Mucosa of descending colon (tissue), 3 donors: ENCODE results near the gene KMT2B. TPM values are rescaled to one million over a fixed set of nuclear protein-coding genes. Genes with fewer than 3 reads are reported as not detected.

Source experiments
- ATAC-seq: fragments of 200-7000 bp; cut with Tn5 transposase; one replicate; pipeline ENCODE4 v1.9.1; 2020; ENCODE audit warnings: mild to moderate bottlenecking, moderate library complexity
- DNase-seq, 3 donors: peaks; one replicate each; pipeline ENCODE4 v3.0.0-alpha.2; 2020
- H3K36me3 ChIP-seq: fragments of 200-600 bp; one replicate; pipeline ENCODE4 v1.8.0; 2021; ENCODE audit warnings: low read depth, mild to moderate bottlenecking
- H3K4me1 ChIP-seq: fragments of 200-600 bp; one replicate; pipeline ENCODE4 v1.8.0; 2021; ENCODE audit warnings: low read depth, mild to moderate bottlenecking
- H3K4me3 ChIP-seq: fragments of 200-600 bp; one replicate; pipeline ENCODE4 v1.8.0; 2021; ENCODE audit warnings: mild to moderate bottlenecking
- H3K9me3 ChIP-seq: fragments of 200-600 bp; one replicate; pipeline ENCODE4 v1.8.0; 2021; ENCODE audit warnings: mild to moderate bottlenecking
- intact Hi-C, 2 donors: fragments of 100-400 bp; cut with DNase I in 1 of 2; cut with micrococcal nuclease in 1 of 2; formaldehyde crosslinking; loops; one replicate each; pipeline versions ENCODE4 v1.11.0 to v1.11.1; 2022; cut with DNase I, micrococcal nuclease
- total RNA-seq, 3 donors: library from RNA; stranded (reverse); fragmentation: NEBNext Ultra II Directional in 2 of 3; extraction: Animal tissue kit (Norgen Biotek cat#: 25700) in 2 of 3; gene quantifications; one replicate each; pipeline versions ENCODE4 v1.2.1 to v1.2.4, GENCODE V29; 2021 to 2023
- TF ChIP-seq, protein P1 (sequence below): fragments of 200-600 bp; IDR thresholded peaks from one replicate; pipeline ENCODE4 v1.8.0; 2022; ENCODE audit warnings: antibody characterized with exemption, mild to moderate bottlenecking
- donor health status: DM: no; HTN: no; CAD: no; lungs with moderate emphysema.
- donor health status: DM: no; HTN: no; CAD: no.
- donor health status: DM: no; HTN: yes; CAD: no.

KMT2B gene
- total RNA-seq, 3 donors from 2014 or later = 35.9 to 49.2 (median 37.5) TPM

DNA sequence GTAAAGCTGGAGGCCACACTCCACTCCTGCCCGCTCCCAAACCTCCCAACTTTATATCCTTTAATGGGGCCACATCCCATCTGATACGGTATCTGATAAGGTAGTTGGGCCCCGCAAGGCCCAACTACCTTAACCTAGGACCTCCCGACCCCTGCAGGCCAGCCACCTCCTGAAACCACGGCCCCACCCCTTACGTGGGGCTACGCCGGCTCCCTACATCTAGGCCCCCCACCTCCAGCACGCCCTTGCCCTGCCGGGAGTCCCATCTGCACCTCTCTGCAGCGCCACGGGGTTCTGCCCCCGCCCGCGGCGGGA lies 22.3 kb downstream of the KMT2B start:
- H3K9me3 ChIP-seq = no peaks in the 10 kb centered on the region
- H3K4me1 ChIP-seq = peaks cover 15% of the 10 kb centered on the region
- peak overlapping the region; percentile 12 for H3K4me3 ChIP-seq
- TF ChIP-seq, protein P1, sequence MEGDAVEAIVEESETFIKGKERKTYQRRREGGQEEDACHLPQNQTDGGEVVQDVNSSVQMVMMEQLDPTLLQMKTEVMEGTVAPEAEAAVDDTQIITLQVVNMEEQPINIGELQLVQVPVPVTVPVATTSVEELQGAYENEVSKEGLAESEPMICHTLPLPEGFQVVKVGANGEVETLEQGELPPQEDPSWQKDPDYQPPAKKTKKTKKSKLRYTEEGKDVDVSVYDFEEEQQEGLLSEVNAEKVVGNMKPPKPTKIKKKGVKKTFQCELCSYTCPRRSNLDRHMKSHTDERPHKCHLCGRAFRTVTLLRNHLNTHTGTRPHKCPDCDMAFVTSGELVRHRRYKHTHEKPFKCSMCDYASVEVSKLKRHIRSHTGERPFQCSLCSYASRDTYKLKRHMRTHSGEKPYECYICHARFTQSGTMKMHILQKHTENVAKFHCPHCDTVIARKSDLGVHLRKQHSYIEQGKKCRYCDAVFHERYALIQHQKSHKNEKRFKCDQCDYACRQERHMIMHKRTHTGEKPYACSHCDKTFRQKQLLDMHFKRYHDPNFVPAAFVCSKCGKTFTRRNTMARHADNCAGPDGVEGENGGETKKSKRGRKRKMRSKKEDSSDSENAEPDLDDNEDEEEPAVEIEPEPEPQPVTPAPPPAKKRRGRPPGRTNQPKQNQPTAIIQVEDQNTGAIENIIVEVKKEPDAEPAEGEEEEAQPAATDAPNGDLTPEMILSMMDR = no peak
- DNase-seq = no peak
- peaks cover 4% of the 10 kb centered on the region for H3K36me3 ChIP-seq
- no peak for ATAC-seq
- intact Hi-C loops = no loop called here

DNA sequence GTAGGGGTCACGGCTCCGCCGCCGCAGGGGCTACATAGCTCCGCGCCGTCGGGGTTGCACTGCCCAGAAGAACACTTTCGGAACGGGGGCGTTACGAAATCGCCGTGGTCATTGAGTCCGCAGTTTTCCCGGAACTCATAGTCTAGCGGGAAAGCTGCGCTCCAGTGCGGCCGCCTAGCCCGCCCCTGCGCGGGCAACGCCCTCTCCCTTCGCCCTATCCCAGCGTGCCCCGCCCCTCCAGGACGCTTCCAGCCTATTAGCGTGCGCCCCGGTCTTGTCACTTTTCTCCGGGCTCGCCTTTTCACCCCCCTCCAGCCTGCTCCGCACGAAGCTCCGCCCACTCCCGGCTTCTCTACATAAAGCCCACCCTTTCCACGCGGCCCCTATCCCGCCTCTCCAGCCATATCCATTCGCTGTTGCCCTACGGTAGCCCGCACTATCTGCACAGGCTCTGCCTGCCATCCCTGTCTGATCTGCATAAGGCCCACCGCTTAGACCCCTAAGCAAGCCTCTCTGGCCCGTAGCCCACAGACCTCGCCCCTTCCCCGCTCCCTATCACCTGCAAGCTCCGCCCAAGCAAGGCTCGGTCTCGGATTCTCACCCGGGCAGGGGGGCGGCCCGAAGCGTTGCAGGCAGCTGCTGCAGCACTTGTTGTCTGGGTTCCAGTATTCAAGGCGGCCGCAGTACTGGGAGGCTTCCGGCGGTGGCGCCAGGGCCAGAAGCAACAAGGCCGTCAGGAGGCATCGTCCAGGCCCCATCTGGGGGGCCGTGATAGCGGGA lies 22.8 kb downstream of the KMT2B start:
- intact Hi-C loops = no loop called here
- DNase-seq (peak; percentile 98 to 99 (median 98)), ATAC-seq (peak; percentile 81)
- H3K4me3 ChIP-seq = peak overlapping the region; percentile 25
- peaks cover 15% of the 10 kb centered on the region for H3K4me1 ChIP-seq
- H3K9me3 ChIP-seq = no peaks in the 10 kb centered on the region
- peaks cover 4% of the 10 kb centered on the region for H3K36me3 ChIP-seq
- TF ChIP-seq, protein P1 = peak; percentile 26

- TF ChIP-seq, protein P1 = no peak
- Histone ChIP-seq H3K4me1 (peaks cover 19% of the 10 kb centered on the region), H3K4me3 (no peak overlapping the region), H3K9me3 (no peaks in the 10 kb centered on the region), H3K36me3 (peaks cover 4% of the 10 kb centered on the region)
- no peak for DNase-seq
- no peak for ATAC-seq
- intact Hi-C loops = no loop called here
Observed at GRCh38 chr19:35741203-35741515, 23.4 kb downstream of the KMT2B start.

DNA sequence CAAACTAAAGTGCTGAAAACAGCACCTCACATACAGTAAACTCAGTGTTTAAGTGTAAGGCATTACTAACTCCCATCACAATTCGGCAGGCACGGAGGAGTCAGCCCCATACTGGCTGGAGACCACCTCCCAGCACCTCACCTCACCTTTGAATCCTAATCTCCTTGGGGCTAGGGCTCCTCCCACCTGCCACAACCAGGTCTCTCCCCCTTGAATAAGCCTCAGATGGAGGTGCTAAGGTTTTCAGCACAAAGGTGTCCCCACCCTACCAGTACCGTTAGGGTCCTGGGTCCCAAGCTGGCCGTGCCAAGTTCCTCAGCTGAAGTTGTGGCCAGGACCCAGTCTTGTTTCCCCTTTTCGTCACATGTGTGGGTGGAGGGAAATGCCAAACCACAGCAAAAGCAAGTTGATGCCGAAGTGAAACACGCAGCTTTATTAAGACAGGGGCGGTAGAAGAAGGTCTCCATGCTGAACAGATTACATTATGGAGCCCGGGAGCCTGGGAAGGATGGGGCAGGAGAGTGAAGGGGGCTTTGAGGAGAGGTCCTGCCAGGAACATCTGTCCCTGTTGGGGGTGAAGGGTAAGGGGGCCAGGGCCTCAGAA lies 24.4 kb downstream of the KMT2B start, which contains the start of gene IGFLR1:
Gene IGFLR1 (minus strand): TSS at position 332 of the 604 bp plus-strand sequence. CDS start 1,272 bp downstream, outside the sequence.
- ATAC-seq = no peak
- Histone ChIP-seq H3K9me3 (no peaks in the 10 kb centered on the region), H3K4me3 (no peak within 1 kb of the TSS), H3K4me1 (peaks cover 26% of the 10 kb centered on the region), H3K36me3 (peaks cover under 1% of the 10 kb centered on the region)
- peak in 1 of 3 donors; percentile 60 for DNase-seq
- TF ChIP-seq, protein P1 = no peak
- intact Hi-C loops = no loop called here

GRCh38 chr19:35743640-35744429 lies 26.0 kb downstream of the KMT2B start:
- ATAC-seq = no peak
- no peaks in the 10 kb centered on the region for H3K9me3 ChIP-seq
- H3K36me3 ChIP-seq = no peaks in the 10 kb centered on the region
- intact Hi-C loops = no loop called here
- peaks cover 26% of the 10 kb centered on the region for H3K4me1 ChIP-seq
- no peak overlapping the region for H3K4me3 ChIP-seq
- no peak for DNase-seq
- TF ChIP-seq, protein P1 = no peak
